GM21528 (cell line): ENCODE data around the gene RALY.

Experiments used
- ATAC-seq: cut with Tn5 transposase; IDR thresholded peaks from one replicate; pipeline ENCODE4 v1.9.1; 2021; ENCODE audit warnings: mild to moderate bottlenecking, moderate library complexity; ENCODE audit not compliant: unreplicated experiment, low FRiP score

Gene RALY

DNA sequence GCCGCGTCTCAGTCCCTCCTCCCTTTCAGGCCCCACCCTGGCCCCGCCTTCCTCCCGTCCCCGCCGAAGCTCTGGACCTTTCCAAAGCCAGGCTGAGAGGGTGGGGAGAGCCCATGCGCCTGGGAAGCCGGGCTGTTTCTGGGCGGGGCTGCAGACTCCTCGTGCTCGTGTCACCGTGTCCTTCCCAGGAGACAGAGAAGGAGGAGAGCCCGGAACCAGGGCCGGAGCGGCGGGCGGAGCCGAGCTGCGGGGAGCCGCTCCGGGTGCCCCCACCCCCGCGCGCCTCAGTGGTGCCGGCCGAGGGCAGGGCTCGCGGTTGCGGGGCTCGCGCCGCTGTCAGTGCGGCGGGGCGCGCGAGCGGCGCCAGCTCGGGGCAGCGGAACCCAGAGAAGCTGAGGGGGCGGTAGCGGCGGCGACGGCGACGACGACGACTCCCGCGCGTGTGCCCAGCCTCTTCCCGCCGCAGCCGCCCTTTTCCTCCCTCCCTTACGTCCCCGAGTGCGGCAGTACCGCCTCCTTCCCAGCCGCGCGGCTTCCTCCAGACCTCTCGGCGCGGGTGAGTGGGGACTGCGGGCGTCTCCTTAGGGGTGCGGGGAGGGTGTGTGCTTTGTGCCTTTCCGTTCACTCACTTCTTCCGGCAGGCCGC lies at the start of gene RALY:
Gene RALY, plus strand, starts transcription at position 336 of the 646 bp plus-strand sequence. CDS start 78,164 bp downstream, outside the sequence.
- ATAC-seq, result peak; percentile 58

DNA sequence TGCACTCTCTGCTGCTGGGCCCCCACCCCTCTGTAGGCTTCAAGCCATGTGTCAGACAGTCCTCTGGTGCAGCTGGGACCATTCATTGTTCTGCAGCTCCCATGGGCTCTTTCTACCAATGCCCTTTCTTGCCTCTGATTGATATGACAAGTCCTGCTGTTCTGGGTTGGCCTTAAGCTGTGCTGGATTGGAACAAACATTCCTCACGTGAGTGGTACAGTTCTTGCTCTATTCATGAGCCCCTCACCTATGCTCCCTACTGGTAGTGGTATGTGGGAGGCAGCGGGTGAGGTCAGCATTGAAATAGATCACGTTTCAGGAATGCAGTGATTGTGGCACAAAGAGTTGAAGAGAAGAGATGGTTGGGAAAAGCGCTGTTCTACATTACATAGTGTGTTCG lies 48.8 kb upstream of the RALY start:
- no peak for ATAC-seq

- ATAC-seq, result no peak
Measured at GRCh38 chr20:33945391-33946081, 48.2 kb upstream of the RALY start.

DNA sequence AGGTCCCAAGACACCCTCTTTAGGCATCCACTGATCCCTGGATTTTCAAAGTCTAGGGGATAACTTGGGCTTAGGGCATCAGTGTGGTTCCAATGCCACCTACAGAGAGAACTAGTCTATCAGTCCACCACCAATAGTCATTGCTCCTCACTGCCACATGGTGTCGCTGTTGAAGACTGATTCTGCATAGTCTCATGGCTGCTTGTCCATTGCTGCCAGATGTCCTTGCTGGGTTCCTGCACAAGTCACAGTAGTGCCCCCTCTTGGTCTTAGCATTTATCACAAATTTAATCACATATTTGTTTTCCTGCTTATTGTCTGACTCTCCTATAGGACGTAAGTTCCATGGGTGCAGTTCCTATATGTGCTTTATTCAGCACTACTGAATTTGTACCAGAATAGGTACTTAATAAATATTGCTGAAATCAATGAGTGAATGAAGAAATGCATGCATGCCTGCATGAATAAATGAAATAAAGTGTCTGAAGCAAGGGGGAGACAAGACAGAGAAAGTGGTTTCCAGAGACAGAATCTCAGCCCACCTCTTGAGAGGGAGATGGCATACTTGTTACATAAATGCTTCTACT lies 45.9 kb upstream of the RALY start:
- no peak for ATAC-seq

DNA sequence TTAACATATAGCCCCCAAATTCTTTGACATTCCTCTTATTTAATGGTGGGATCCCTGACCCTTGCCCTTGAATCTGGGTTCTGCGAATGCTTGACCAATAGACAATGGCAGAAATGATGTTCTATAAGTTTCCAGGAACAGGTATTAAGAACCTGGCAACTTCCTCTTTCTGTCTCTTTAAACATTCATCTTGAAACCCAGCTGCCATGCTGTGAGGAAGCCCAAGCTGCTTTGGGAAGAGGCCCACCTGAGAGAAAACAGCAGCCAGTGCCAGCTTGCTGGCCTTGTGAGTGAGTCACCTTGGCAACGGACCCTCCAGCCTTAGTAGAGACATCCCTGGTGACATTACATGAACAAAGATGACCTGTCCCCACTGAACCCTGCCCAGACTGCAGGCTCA lies 45.2 kb upstream of the RALY start:
- no peak for ATAC-seq

GRCh38 chr20:33951171-33951570 lies 42.5 kb upstream of the RALY start:
- ATAC-seq, result no peak

DNA sequence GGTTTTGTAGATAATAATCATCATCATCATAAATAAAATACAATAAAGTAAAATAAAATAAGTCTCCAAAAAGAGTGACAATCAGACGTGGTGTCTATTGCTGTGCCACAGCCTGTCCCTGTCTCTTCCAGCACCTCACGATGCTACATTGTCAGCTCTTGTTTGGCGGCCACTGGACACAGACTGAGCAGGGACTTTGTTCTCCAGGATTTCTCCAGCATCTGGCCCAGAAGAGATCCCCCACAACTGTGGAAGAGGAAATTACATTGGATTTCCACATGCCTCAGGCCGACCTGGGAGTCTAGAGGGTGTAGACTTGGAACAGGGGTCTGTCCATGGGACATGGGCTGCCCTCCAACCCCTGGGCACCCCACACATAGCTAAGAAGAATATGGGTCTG lies 39.2 kb upstream of the RALY start:
- no peak for ATAC-seq

GRCh38 chr20:33963751-33964150 lies 30.0 kb upstream of the RALY start:
- ATAC-seq, result no peak

DNA sequence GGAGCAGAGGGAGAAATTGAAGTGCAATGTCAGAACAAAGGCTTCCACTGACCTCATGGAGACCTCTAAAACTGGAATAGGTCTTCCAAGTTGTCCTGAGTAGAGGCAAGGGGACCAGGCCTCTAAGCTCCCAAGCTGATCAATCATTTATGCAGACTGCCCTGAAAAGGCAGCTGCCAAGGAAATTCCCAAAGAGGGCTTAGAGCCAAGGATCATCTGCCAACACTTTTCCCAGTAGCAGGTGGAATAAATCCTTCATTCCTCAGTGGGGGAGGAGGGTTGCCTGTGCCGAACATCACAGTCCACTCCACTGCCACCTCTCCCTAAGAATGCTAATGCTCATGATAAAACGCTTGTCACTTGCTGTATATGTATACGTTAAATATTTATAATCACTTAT lies 29.3 kb upstream of the RALY start:
- ATAC-seq, result no peak

- ATAC-seq, result no peak
Measured at GRCh38 chr20:33967126-33967525, 26.6 kb upstream of the RALY start.

DNA sequence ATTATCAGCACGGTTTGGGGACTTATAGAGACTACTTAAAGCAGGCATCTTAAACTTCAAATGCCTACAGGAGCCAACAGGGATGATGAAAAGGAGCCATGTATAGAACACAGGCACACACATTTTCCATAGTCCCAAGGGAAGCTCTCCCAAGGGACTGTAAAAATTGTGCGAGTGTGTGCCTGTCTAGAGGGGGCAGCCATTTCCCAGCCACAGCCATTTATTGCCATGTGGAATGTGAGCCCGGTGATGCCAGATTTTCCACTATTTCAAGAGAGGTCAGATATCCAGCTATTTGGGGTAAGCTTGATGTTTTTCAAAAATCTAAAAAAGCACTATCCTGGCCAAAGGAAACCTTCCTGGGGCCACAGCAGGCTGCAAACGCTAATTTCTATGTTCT lies 24.1 kb upstream of the RALY start:
- no peak for ATAC-seq

- no peak for ATAC-seq
Measured at GRCh38 chr20:33970229-33970628, 23.5 kb upstream of the RALY start.

DNA sequence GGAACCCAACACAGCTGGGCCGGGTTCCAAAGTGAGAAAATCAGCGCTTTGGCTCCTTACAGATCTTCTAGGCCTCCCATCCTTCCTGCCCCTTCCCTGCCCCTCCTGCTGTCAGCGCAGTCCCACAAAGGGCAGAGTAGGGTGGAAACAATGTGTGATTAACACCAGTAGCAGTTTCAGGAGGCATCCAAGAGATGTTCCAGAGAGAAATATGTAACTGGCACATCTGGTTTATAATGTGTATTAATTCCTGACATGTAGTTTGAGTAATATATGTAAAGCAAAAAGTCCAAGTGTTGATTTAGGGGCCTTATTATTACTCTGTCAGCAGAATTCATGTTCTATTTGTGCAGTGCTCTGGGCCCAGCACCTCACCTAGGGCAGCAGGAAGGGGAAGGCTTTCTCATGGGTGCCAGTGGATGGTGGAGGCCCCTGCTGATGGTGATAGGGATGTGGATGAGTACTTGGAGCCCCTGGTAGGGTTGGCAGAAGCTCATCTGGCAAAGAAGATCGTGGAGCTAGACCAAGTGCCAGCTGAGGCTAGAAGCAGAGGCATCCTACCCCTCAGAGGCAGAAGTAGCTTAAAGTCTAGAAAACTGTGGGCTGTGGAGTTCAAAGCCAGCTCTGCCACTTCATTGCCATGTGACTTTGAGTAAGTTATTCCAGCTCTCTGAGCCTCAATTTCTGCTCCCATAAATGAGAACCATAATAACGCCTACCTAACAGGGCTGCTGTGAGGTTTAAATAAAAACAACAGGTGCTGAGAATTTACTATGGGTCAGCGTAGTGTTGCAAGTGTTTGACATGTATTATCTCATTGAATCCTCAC lies 22.4 kb upstream of the RALY start:
- no peak for ATAC-seq

GRCh38 chr20:33976959-33977358 lies 16.8 kb upstream of the RALY start:
- ATAC-seq, result no peak

GRCh38 chr20:33977535-33977934 lies 16.2 kb upstream of the RALY start:
- ATAC-seq, result no peak

GRCh38 chr20:33979094-33979493 lies 14.6 kb upstream of the RALY start:
- ATAC-seq, result no peak

- no peak for ATAC-seq
Measured at GRCh38 chr20:33981347-33981746, 12.4 kb upstream of the RALY start.

DNA sequence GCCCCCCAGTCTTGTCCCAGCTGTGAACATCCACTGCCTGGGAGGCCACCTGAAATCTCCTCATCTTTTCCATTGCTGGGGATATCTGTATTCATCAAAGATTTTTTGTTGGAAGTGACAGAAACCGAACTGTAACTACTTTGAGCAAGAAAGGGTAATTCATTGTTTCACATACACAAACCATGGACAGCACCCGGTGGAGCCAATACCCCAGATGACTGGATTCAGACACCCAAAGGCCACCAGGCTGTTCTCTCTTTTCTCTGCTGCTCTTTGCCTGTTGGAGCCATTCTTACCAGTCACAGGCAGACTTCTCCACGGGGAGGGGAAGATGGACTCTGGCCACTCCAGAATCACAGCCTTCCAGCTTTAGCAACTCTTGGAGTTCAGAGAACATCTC lies 11.7 kb upstream of the RALY start:
- no peak for ATAC-seq

DNA sequence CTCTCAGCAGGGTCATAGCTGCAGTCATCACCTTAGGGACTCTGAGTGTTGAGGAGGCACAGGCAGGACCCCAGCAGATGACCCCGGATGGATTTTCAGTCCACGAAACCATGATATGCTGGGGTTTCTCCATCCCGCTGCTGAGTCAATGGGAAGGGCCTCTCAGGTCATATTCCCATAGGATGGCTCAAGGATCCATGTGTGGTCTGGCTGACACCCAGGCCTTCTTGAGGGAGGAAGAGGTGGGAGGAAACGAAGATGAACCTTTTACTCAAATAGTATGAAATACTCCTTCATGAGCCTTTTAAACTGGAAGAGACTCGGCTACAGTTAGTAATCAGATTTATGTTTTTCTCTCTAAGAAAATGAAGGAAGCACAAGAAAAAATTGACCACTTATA lies 10.3 kb upstream of the RALY start:
- ATAC-seq, result no peak

- ATAC-seq, result no peak
Measured at GRCh38 chr20:33984182-33984719, 9.5 kb upstream of the RALY start.

DNA sequence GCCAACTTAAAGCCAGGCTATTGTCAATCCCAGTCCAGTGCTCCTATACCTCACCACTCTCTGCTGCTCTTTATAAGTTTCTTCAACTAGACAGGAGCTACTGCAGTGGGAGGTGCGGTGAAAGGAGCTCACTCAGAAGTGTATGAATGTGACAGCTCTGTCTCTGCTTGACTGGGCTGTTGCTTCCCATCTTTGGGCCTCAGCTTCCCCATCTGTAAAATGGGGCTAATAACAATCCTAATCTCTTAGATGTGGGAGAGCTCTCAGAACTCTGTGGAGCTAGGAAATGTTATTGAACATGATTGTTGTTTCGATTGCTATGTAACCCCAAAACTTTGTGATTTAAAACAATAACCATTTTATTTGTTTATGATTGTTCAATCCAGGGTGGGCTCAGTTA lies 8.4 kb upstream of the RALY start:
- no peak for ATAC-seq
